OCI-LY3 (cell line): Measurements from ENCODE around the gene COL5A3.

ENCODE experiments used
- H2AFZ ChIP-seq: fragments of 200-600, 300-600 bp; shearing (Covaris generic); 2 replicates; pipeline ENCODE4 v1.6.0; 2014; ENCODE audit warnings: antibody characterized with exemption, low read depth, low read length
- H3K27ac ChIP-seq: fragments of 200-600, 300-600 bp; sonication (generic); 2 replicates; pipeline ENCODE4 v1.5.1; 2014; ENCODE audit warnings: mild to moderate bottlenecking, low read length, moderate library complexity, mixed read lengths
- H3K27me3 ChIP-seq: fragments of 200-600, 300-600 bp; sonication (generic); 2 replicates; pipeline ENCODE4 v1.6.1; 2014; ENCODE audit warnings: low read depth, low read length, mixed read lengths
- H3K36me3 ChIP-seq: fragments of 200-600, 300-600 bp; sonication (generic); replicated peaks from 2 replicates; pipeline ENCODE3; 2014; ENCODE audit warnings: low read depth, low read length, mixed read lengths
- H3K4me1 ChIP-seq: fragments of 300-600, 200-600 bp; sonication (generic); 2 replicates; pipeline ENCODE4 v1.6.1; 2014; ENCODE audit warnings: low read length, mixed read lengths
- H3K4me2 ChIP-seq: fragments of 200-600, 300-600 bp; sonication (generic); 2 replicates; pipeline ENCODE4 v1.6.1; 2014; ENCODE audit warnings: low read length, mixed read lengths
- H3K4me3 ChIP-seq: fragments of 300-600, 200-600 bp; sonication (generic); 2 replicates; pipeline ENCODE4 v1.5.1; 2014; ENCODE audit warnings: antibody characterized with exemption, mild to moderate bottlenecking, low read length, moderate library complexity
- H3K79me2 ChIP-seq: fragments of 300-600, 200-600 bp; shearing (Covaris generic); 2 replicates; pipeline ENCODE4 v1.6.1; 2014; ENCODE audit warnings: mild to moderate bottlenecking, low read length, mixed read lengths
- H3K9ac ChIP-seq: fragments of 300-600, 200-600 bp; shearing (Covaris generic); 2 replicates; pipeline ENCODE4 v1.6.0; 2014; ENCODE audit warnings: mild to moderate bottlenecking, low read length, moderate library complexity
- H3K9me3 ChIP-seq: fragments of 200-600, 300-600 bp; shearing (Covaris generic); 2 replicates; pipeline ENCODE4 v1.6.1; 2014; ENCODE audit warnings: low read length, mixed read lengths; ENCODE audit not compliant: insufficient read depth
- H4K20me1 ChIP-seq: fragments of 200-600, 300-600 bp; sonication (generic); 2 replicates; pipeline ENCODE4 v1.6.1; 2016; ENCODE audit warnings: low read length, mixed read lengths; ENCODE audit not compliant: insufficient read depth
- CTCF ChIP-seq: fragments of 200-600, 300-600 bp; sonication (generic); IDR thresholded peaks from 2 replicates; pipeline ENCODE4 v1.5.1; 2014; ENCODE audit warnings: antibody characterized with exemption, low read length, low read depth
- EZH2phosphoT487 ChIP-seq: fragments of 200-600 bp; shearing (Covaris generic); IDR thresholded peaks from 2 replicates; pipeline ENCODE4 v1.6.1; 2018; ENCODE audit warnings: antibody characterized with exemption, mixed run types, low read depth

The COL5A3 gene

GRCh38 chr19:9967326-9967725 lies 43.0 kb downstream of the COL5A3 start:
- Histone ChIP-seq H3K4me2 (no peak overlapping the region), H3K27ac (no peak overlapping the region)

GRCh38 chr19:9966448-9966847 lies 43.9 kb downstream of the COL5A3 start:
- H4K20me1 ChIP-seq = no peaks in the 10 kb centered on the region
- no peaks in the 10 kb centered on the region for H3K4me1 ChIP-seq
- H3K79me2 ChIP-seq = no peaks in the 10 kb centered on the region
- H3K27me3 ChIP-seq = no peaks in the 10 kb centered on the region; the same call in 1 of the 2 replicates
- no peak overlapping the region for H3K4me2 ChIP-seq
- H3K36me3 ChIP-seq = no peaks in the 10 kb centered on the region
- H3K9me3 ChIP-seq = no peaks in the 10 kb centered on the region
- no peak overlapping the region for H2AFZ ChIP-seq
- no peak overlapping the region for H3K27ac ChIP-seq
- TF ChIP-seq EZH2phosphoT487 (no peak), CTCF (no peak)
- H3K4me3 ChIP-seq = no peak overlapping the region
- H3K9ac ChIP-seq = no peak overlapping the region

More at GRCh38 chr19:9967326-9967725, 43.0 kb downstream of the COL5A3 start:
- Histone ChIP-seq H3K4me3 (no peak overlapping the region), H3K9me3 (no peaks in the 10 kb centered on the region), H3K27me3 (no peaks in the 10 kb centered on the region; the same call in 1 of the 2 replicates), H3K9ac (no peak overlapping the region), H3K36me3 (no peaks in the 10 kb centered on the region), H3K79me2 (no peaks in the 10 kb centered on the region), H4K20me1 (no peaks in the 10 kb centered on the region), H2AFZ (no peak overlapping the region), H3K4me1 (no peaks in the 10 kb centered on the region)
- TF ChIP-seq CTCF = no peak
- no peak for TF ChIP-seq EZH2phosphoT487

- no peaks in the 10 kb centered on the region for H4K20me1 ChIP-seq
- no peak overlapping the region for H3K9ac ChIP-seq
- H3K4me2 ChIP-seq = no peak overlapping the region
- H3K4me1 ChIP-seq = no peaks in the 10 kb centered on the region
- TF ChIP-seq CTCF (no peak), EZH2phosphoT487 (no peak)
- no peaks in the 10 kb centered on the region for H3K79me2 ChIP-seq
- H3K4me3 ChIP-seq = no peak overlapping the region
- H3K27ac ChIP-seq = no peak overlapping the region
- H2AFZ ChIP-seq = no peak overlapping the region
- no peaks in the 10 kb centered on the region; the same call in 1 of the 2 replicates for H3K27me3 ChIP-seq
- no peaks in the 10 kb centered on the region for H3K9me3 ChIP-seq
- no peaks in the 10 kb centered on the region for H3K36me3 ChIP-seq
Measured at GRCh38 chr19:9966024-9966423, 44.3 kb downstream of the COL5A3 start.

- Histone ChIP-seq H3K4me2 (no peak overlapping the region), H4K20me1 (no peaks in the 10 kb centered on the region), H3K9me3 (no peaks in the 10 kb centered on the region), H3K27ac (no peak overlapping the region), H3K4me1 (no peaks in the 10 kb centered on the region), H3K36me3 (no peaks in the 10 kb centered on the region), H3K9ac (no peak overlapping the region), H3K4me3 (no peak overlapping the region), H3K27me3 (no peaks in the 10 kb centered on the region; the same call in 1 of the 2 replicates), H2AFZ (no peak overlapping the region), H3K79me2 (no peaks in the 10 kb centered on the region)
- no peak for TF ChIP-seq EZH2phosphoT487
- TF ChIP-seq CTCF = no peak
Measured at GRCh38 chr19:9962623-9963290, 47.5 kb downstream of the COL5A3 start.
